Measurements from ENCODE around the gene MRPL19.

DNA sequence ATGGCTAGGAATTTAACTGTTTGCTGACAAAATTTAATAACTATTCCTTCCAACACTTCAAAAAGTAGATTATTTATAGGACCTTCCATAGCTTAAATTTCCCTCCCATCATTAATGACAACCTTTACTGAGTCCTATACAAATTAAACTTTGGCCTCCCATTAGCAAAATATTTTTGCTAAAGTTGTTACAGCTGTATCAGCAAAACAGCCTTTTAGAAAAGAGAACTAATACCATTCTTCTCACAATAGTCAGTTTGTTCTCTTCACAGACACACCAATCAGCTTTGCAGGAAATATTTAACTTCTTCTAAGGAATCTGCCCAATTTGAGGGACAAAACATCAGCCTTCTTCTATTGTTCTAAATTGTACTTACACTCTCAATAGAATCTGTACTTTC lies 76.1 kb downstream of the MRPL19 start:
- TF ChIP-seq, protein P1, sequence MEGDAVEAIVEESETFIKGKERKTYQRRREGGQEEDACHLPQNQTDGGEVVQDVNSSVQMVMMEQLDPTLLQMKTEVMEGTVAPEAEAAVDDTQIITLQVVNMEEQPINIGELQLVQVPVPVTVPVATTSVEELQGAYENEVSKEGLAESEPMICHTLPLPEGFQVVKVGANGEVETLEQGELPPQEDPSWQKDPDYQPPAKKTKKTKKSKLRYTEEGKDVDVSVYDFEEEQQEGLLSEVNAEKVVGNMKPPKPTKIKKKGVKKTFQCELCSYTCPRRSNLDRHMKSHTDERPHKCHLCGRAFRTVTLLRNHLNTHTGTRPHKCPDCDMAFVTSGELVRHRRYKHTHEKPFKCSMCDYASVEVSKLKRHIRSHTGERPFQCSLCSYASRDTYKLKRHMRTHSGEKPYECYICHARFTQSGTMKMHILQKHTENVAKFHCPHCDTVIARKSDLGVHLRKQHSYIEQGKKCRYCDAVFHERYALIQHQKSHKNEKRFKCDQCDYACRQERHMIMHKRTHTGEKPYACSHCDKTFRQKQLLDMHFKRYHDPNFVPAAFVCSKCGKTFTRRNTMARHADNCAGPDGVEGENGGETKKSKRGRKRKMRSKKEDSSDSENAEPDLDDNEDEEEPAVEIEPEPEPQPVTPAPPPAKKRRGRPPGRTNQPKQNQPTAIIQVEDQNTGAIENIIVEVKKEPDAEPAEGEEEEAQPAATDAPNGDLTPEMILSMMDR (IDR thresholded peaks at IDR 0.05): no peak
- TF ChIP-seq POLR2A (IDR thresholded peaks at IDR 0.05): no peak

Measured in thyroid gland (tissue), 4 donors.